H1 (cell line): ENCODE data around the gene TRIOBP. TPM values are rescaled to one million over a fixed set of nuclear protein-coding genes. Genes with fewer than 3 reads are reported as not detected.
A peak's percentile ranks its signal among the peaks of the same experiment; 100 is the strongest.

Source experiments
- CTCF ChIA-PET: fragments of 300-600 bp; sonication (Branson Sonifier 250); formaldehyde crosslinking; loops from one replicate; lab custom pipeline; 2021; ENCODE audit not compliant: partially characterized antibody; lab: Charles Lee
- POLR2A ChIA-PET: fragments of 300-600 bp; sonication (Branson Sonifier 250); formaldehyde crosslinking; loops from one replicate; lab custom pipeline; 2021; ENCODE audit warnings: inconsistent platforms; ENCODE audit not compliant: partially characterized antibody; lab: Charles Lee
- DNase-seq, 2 experiments: peaks; one replicate each; pipeline versions ENCODE4 v3.0.0 to v3.0.0-alpha.2; 2010 to 2022; ENCODE audit warnings: low spot score in 2 of 2, low read depth in 1 of 2, mixed read lengths in 1 of 2
- FAIRE-seq: peaks from 2 replicates; lab custom pipeline; 2011; peaks lifted over from hg19 to GRCh38; lab: Jason Lieb, UNC
- H2AFZ ChIP-seq: 2 replicates; pipeline ENCODE4 v1.8.1; 2012; ENCODE audit warnings: low read length, inconsistent platforms
- H2AK5ac ChIP-seq: 2 replicates; pipeline ENCODE4 v1.6.1; 2013; ENCODE audit warnings: low read depth, low read length
- H2BK120ac ChIP-seq: replicated peaks from 2 replicates; pipeline ENCODE3; 2013; ENCODE audit warnings: low read depth, low read length, inconsistent platforms
- H2BK12ac ChIP-seq: 2 replicates; pipeline ENCODE4 v1.6.1; 2013; ENCODE audit warnings: low read depth, low read length
- H2BK15ac ChIP-seq: 2 replicates; pipeline ENCODE4 v1.6.1; 2013; ENCODE audit warnings: low read length
- H2BK20ac ChIP-seq: 2 replicates; pipeline ENCODE4 v1.6.1; 2013; ENCODE audit warnings: low read length
- H2BK5ac ChIP-seq: 2 replicates; pipeline ENCODE4 v1.6.1; 2013; ENCODE audit warnings: low read depth, low read length
- H3K14ac ChIP-seq: 2 replicates; pipeline ENCODE4 v1.6.1; 2013; ENCODE audit warnings: inconsistent platforms; ENCODE audit not compliant: insufficient read length
- H3K18ac ChIP-seq: 2 replicates; pipeline ENCODE4 v1.6.1; 2013; ENCODE audit warnings: low read length; ENCODE audit errors: extremely low read depth
- H3K23ac ChIP-seq: 2 replicates; pipeline ENCODE4 v1.6.1; 2013; ENCODE audit warnings: inconsistent platforms; ENCODE audit not compliant: insufficient read length
- H3K23me2 ChIP-seq: 2 replicates; pipeline ENCODE4 v1.6.1; 2013; ENCODE audit warnings: low read depth, low read length
- H3K27ac ChIP-seq: 2 replicates; pipeline ENCODE4 v1.6.1; 2011; ENCODE audit warnings: low read depth, low read length, inconsistent platforms
- H3K27me3 ChIP-seq, 4 experiments: replicated peaks in 1 of 4; 1 replicate in 1 of 4; 2 replicates in 3 of 4; pipeline versions ENCODE4 v1.6.1 to v1.8.1; 2011 to 2013; ENCODE audit warnings: low read length in 3 of 4, mild to moderate bottlenecking in 3 of 4, inconsistent platforms in 2 of 4, mixed read lengths in 2 of 4, moderate library complexity in 1 of 4; ENCODE audit not compliant: control insufficient read depth in 3 of 4, insufficient read depth in 3 of 4; ENCODE audit errors: extremely low read depth in 1 of 4
- H3K36me3 ChIP-seq, 4 experiments: 2 replicates each; pipeline versions ENCODE4 v1.6.1 to v1.8.1; 2011 to 2013; ENCODE audit warnings: mild to moderate bottlenecking in 4 of 4, low read length in 3 of 4, moderate library complexity in 2 of 4, control low read depth in 1 of 4, inconsistent platforms in 1 of 4; ENCODE audit not compliant: insufficient read depth in 4 of 4, control insufficient read depth in 2 of 4
- H3K4ac ChIP-seq: replicated peaks from 2 replicates; pipeline ENCODE3; 2013; ENCODE audit warnings: low read length, low read depth, mixed read lengths, inconsistent platforms; ENCODE audit not compliant: insufficient read length
- H3K4me1 ChIP-seq, 4 experiments: replicated peaks in 1 of 4; 1 replicate in 1 of 4; 2 replicates in 3 of 4; pipeline versions ENCODE4 v1.6.1 to v1.8.1; 2011 to 2013; ENCODE audit warnings: low read length in 3 of 4, inconsistent platforms in 2 of 4, mixed read lengths in 1 of 4; ENCODE audit not compliant: insufficient read depth in 4 of 4, control insufficient read depth in 3 of 4
- H3K4me2 ChIP-seq, 2 experiments: 2 replicates each; pipeline versions ENCODE4 v1.6.1 to v1.8.1; 2011 to 2013; ENCODE audit warnings: low read depth in 2 of 2, low read length in 2 of 2, control low read depth in 1 of 2, inconsistent platforms in 1 of 2, mild to moderate bottlenecking in 1 of 2; ENCODE audit not compliant: insufficient read depth in 1 of 2
- H3K4me3 ChIP-seq, 4 experiments: fragments of 200-600, 300-600 bp in 1 of 4; sonication (generic), shearing (Covaris generic), sonication (Bioruptor Twin) in 1 of 4; 2 replicates each; pipeline versions ENCODE4 v1.5.1 to v1.8.1; 2011 to 2016; ENCODE audit warnings: low read length in 4 of 4, low read depth in 3 of 4, control low read depth in 2 of 4, inconsistent platforms in 2 of 4, mild to moderate bottlenecking in 2 of 4, mixed read lengths in 1 of 4, moderate library complexity in 1 of 4; ENCODE audit not compliant: insufficient read depth in 2 of 4; ENCODE audit errors: extremely low read depth in 1 of 4
- H3K56ac ChIP-seq: replicated peaks from 2 replicates; pipeline ENCODE3; 2013; ENCODE audit warnings: low read depth, mild to moderate bottlenecking, mixed read lengths, low read length, inconsistent platforms; ENCODE audit not compliant: insufficient read length
- H3K79me1 ChIP-seq: 2 replicates; pipeline ENCODE4 v1.6.1; 2013; ENCODE audit warnings: low read depth, low read length, control low read depth
- H3K79me2 ChIP-seq, 2 experiments: 2 replicates each; pipeline versions ENCODE4 v1.6.1 to v1.8.1; 2012 to 2013; ENCODE audit warnings: low read length in 2 of 2, mild to moderate bottlenecking in 2 of 2, inconsistent platforms in 1 of 2; ENCODE audit not compliant: insufficient read depth in 2 of 2, control insufficient read depth in 1 of 2
- H3K9ac ChIP-seq, 4 experiments: replicated peaks in 1 of 4; 1 replicate in 1 of 4; 2 replicates in 3 of 4; pipeline versions ENCODE4 v1.6.1 to v1.8.1; 2011 to 2013; ENCODE audit warnings: low read depth in 3 of 4, low read length in 3 of 4, control low read depth in 2 of 4, mild to moderate bottlenecking in 2 of 4, moderate library complexity in 2 of 4, inconsistent platforms in 1 of 4; ENCODE audit errors: extremely low read depth in 1 of 4
- H3K9me3 ChIP-seq, 2 experiments: 2 replicates each; pipeline versions ENCODE4 v1.6.1 to v1.8.1; 2012 to 2013; ENCODE audit warnings: mild to moderate bottlenecking in 2 of 2, moderate library complexity in 2 of 2, control low read depth in 1 of 2, inconsistent platforms in 1 of 2, low read depth in 1 of 2, low read length in 1 of 2, mixed read lengths in 1 of 2; ENCODE audit not compliant: insufficient read depth in 2 of 2
- H4K20me1 ChIP-seq, 2 experiments: replicated peaks in 1 of 2; 2 replicates each; pipeline versions ENCODE3 to v1.8.1; 2011 to 2013; ENCODE audit warnings: inconsistent platforms in 2 of 2, low read length in 2 of 2, mild to moderate bottlenecking in 1 of 2; ENCODE audit not compliant: insufficient read depth in 2 of 2, control insufficient read depth in 1 of 2
- H4K5ac ChIP-seq: 2 replicates; pipeline ENCODE4 v1.6.1; 2013; ENCODE audit warnings: low read length, low read depth, mixed read lengths, inconsistent platforms; ENCODE audit not compliant: insufficient read length
- H4K8ac ChIP-seq: 2 replicates; pipeline ENCODE4 v1.8.0; 2013; ENCODE audit warnings: mild to moderate bottlenecking, moderate library complexity, low read length, inconsistent platforms; ENCODE audit not compliant: insufficient read depth; ENCODE audit errors: extremely low read depth
- H4K91ac ChIP-seq: replicated peaks from 2 replicates; pipeline ENCODE3; 2013; ENCODE audit warnings: low read length, mixed read lengths, inconsistent platforms; ENCODE audit not compliant: insufficient read length
- ASH2L ChIP-seq: fragments of 200-600, 300-600 bp; sonication (generic); IDR thresholded peaks from one replicate; pipeline ENCODE4 v1.7.1; 2017; ENCODE audit warnings: low read length
- ATF2 ChIP-seq: IDR thresholded peaks from 2 replicates; pipeline ENCODE4 v1.6.1; 2012; ENCODE audit warnings: low read length, inconsistent platforms
- BCL11A ChIP-seq, 2 experiments: IDR thresholded peaks; one replicate each; pipeline ENCODE4 v1.6.1; 2011; ENCODE audit warnings: low read depth in 2 of 2, low read length in 2 of 2, mild to moderate bottlenecking in 2 of 2
- GABPA ChIP-seq: IDR thresholded peaks from 2 replicates; pipeline ENCODE4 v1.6.1; 2011; ENCODE audit warnings: mild to moderate bottlenecking, low read length, moderate library complexity, borderline replicate concordance; ENCODE audit not compliant: insufficient read depth
- GTF2F1 ChIP-seq: IDR thresholded peaks from 2 replicates; pipeline ENCODE4 v1.6.1; 2012; ENCODE audit warnings: low read depth, low read length, improper control_type of control experiment, borderline replicate concordance
- JUN ChIP-seq: IDR thresholded peaks from 2 replicates; pipeline ENCODE4 v1.6.1; 2011; ENCODE audit warnings: low read depth, mild to moderate bottlenecking, improper control_type of control experiment, low read length
- RFX5 ChIP-seq: IDR thresholded peaks from 2 replicates; pipeline ENCODE4 v1.6.1; 2011; ENCODE audit warnings: low read depth, low read length, improper control_type of control experiment, borderline replicate concordance
- RXRA ChIP-seq: IDR thresholded peaks from 2 replicates; pipeline ENCODE4 v1.6.1; 2011; ENCODE audit warnings: low read depth, mild to moderate bottlenecking, low read length, moderate library complexity; ENCODE audit not compliant: insufficient read depth
- WGBS, 2 experiments: shearing (Covaris generic) in 1 of 2; methylation state at CpG; one replicate each; pipeline versions ENCODE4 v1.1.6 to v1.1.7; 2013 to 2015; ENCODE audit warnings: low lambda C conversion rate in 2 of 2, mixed read lengths in 2 of 2, inconsistent platforms in 1 of 2, low coverage in 1 of 2, missing lambda C conversion rate in 1 of 2; ENCODE audit not compliant: insufficient replicate concordance in 2 of 2, insufficient coverage in 1 of 2, insufficient read length in 1 of 2; ENCODE audit errors: extremely low coverage in 1 of 2, missing lambda C conversion rate in 1 of 2; 5-methylcytosine and 5-hydroxymethylcytosine counted together
- polyA plus RNA-seq, 7 experiments: library from polyadenylated mRNA; depleted of rRNA in 3 of 7; stranded (reverse) in 5 of 7; unstranded in 2 of 7; fragments of >200 nt in 5 of 7; fragments of 200-250 nt in 2 of 7; gene quantifications; 1 replicate in 5 of 7; 2 replicates in 1 of 7; 4 replicates in 1 of 7; pipeline versions ENCODE4 v1.2.1 to v1.2.3, GENCODE V29; 2011 to 2013; ENCODE audit warnings: missing spikeins in 2 of 7, mixed read lengths in 2 of 7
- total RNA-seq: library from RNA; stranded (reverse); fragmentation: NEBNext Ultra II Directional; extraction: Animal tissue kit (Norgen Biotek cat#: 25700); gene quantifications from 2 replicates; pipeline ENCODE4 v1.2.1, GENCODE V29; 2021

TRIOBP gene
- total and polyA plus RNA-seq, 2 of the 8 experiments (the other 6 are each of a cell fraction or from before 2014, with no cell fraction given), result 18.2 to 27.3 TPM

- Histone ChIP-seq H4K91ac (peak within 1 kb of the TSS; percentile 92), H3K56ac (peak within 1 kb of the TSS; percentile 79), H3K4me1 (peaks cover 0 to 6% (median 2%) of the 10 kb centered on the region in 4 experiments; a peak in 4 of 7 replicates), H4K20me1 (peaks cover 0 to 2% of the 10 kb centered on the region in 2 experiments), H2BK15ac (peak within 1 kb of the TSS; percentile 46; the same call in 1 of the 2 replicates), H2AFZ (peak within 1 kb of the TSS; percentile 94), H3K4ac (peak within 1 kb of the TSS; percentile 74), H3K4me2 (peak within 1 kb of the TSS; percentile 85 to 98), H3K23ac (no peak within 1 kb of the TSS), H3K79me1 (peaks cover 3% of the 10 kb centered on the region; the same call in 1 of the 2 replicates), H3K18ac (peak within 1 kb of the TSS; percentile 97), H3K27me3 (no peaks in the 10 kb centered on the region), H2BK120ac (peak within 1 kb of the TSS; percentile 38), H3K9ac (peak within 1 kb of the TSS; percentile 65 to 85 (median 72)), H4K5ac (peak within 1 kb of the TSS; percentile 96), H2BK20ac (no peak within 1 kb of the TSS), H2AK5ac (no peak within 1 kb of the TSS), H3K14ac (peak within 1 kb of the TSS; percentile 37), H3K79me2 (peaks cover 0 to 7% of the 10 kb centered on the region in 2 experiments; a peak in 1 of 4 replicates), H2BK12ac (0 out of 2 replicates have a peak within 1 kb of the TSS, but pooled peaks have one; percentile 7), H3K9me3 (no peaks in the 10 kb centered on the region), H3K27ac (peak within 1 kb of the TSS; percentile 88), H3K4me3 (peak within 1 kb of the TSS; percentile 62 to 97 (median 87)), H3K36me3 (peaks cover 3 to 16% (median 13%) of the 10 kb centered on the region in 4 experiments; a peak in 7 of 8 replicates), H4K8ac (peak within 1 kb of the TSS; percentile 99), H2BK5ac (peak within 1 kb of the TSS; percentile 96), H3K23me2 (peaks cover 4% of the 10 kb centered on the region)
- CTCF ChIA-PET, result interaction anchor here (0.9 to 16.3 kb wide), 9 partner anchors 10 to 193 kb away, joined by 3 to 261 read pairs (median 5); partner anchors contain the start of genes LGALS1, SH3BP1 and TRIOBP
- FAIRE-seq (peak; percentile 60), DNase-seq (peak; percentile 69 to 91)
- 6% methylated on average over 57 of the region's 62 CpGs; no CpG with 5 or more reads in 1 of the 2 experiments for WGBS, 2 experiments
- POLR2A ChIA-PET, result interaction anchor here (0.6 to 2.7 kb wide), 19 partner anchors 10 to 120 kb away, joined by 3 to 26 read pairs (median 3); partner anchors contain the start of genes GGA1, LGALS1, PDXP and TRIOBP
- TF ChIP-seq ATF2, result peak; percentile 78; the same call in 1 of the 2 replicates
- 0 out of 2 replicates have a peak, but pooled peaks have one; percentile 44 for TF ChIP-seq JUN
- peak; percentile 98 for TF ChIP-seq GABPA
- no peak for TF ChIP-seq GTF2F1
- no peak for TF ChIP-seq RFX5
- TF ChIP-seq RXRA, result no peak
- peak; percentile 99 for TF ChIP-seq ASH2L
- TF ChIP-seq BCL11A (IDR thresholded peaks at IDR 0.05; ENCODE audit: low read depth in 2 of 2, low read length in 2 of 2), result no peak
These were observed 10.6 kb upstream of the TRIOBP start, which contains the start of gene NOL12 for GRCh38 chr22:37686002-37686982. Gene NOL12, plus strand, starts transcription at chr22:37686343. Its CDS starts 50 bp downstream, at chr22:37686393.
